NK-92 (cell line): ENCODE data around the gene DUSP14.
"Not testable (repeated sequence)": the region's sequence is repeated elsewhere in the genome, so short reads cannot be mapped to it uniquely, and the experiment has no call there.

Experiments used
- DNase-seq: peaks from one replicate; lab custom pipeline; 2025; ENCODE audit not compliant: unreplicated experiment; lab: John Stamatoyannopoulos, UW

The DUSP14 gene, protein sequence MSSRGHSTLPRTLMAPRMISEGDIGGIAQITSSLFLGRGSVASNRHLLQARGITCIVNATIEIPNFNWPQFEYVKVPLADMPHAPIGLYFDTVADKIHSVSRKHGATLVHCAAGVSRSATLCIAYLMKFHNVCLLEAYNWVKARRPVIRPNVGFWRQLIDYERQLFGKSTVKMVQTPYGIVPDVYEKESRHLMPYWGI

DNA sequence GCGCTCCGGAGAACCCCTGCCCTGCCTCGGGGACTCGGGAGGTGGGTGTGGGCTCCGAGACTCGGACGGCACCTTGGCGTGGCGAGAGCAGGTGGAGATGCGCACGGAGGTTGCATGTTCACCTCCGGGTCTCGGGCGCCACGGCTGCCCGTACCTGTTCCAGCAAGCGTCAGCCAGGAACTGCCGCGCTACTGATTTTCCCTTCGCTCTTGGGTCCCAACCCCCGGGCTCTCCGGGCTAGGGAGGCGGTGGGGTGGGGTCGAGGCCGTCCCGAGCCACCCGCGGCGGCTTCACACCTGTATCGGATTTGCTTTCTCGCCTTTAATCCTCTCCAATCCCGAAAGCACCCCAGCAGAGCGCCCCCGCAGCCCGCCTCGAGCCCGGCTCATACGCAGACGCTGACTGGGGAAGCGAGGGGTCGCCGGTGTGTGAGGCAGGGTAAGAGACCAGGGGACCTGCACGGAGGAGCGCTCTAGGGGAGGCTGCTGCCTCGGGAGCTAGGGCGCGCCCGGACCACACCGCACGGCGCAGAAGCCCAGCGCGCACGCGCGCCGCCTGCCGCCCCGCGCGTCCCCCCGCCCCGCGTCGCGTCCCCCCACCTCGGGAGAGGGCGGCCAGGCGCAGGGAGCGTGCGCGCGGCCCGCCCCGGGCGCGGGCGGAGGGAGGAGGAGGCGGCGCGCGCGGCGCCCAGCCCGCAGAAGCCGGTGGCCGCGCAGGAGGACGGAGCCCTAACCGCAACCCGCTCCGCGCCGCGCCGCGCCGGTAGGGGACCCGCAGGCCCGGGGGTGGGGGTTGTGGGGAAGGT is at the start of gene DUSP14:
TSS of gene DUSP14 (plus strand) at position 695 of the 805 bp plus-strand sequence. CDS start 22,382 bp downstream, outside the sequence.
- DNase-seq: no peak

DNA sequence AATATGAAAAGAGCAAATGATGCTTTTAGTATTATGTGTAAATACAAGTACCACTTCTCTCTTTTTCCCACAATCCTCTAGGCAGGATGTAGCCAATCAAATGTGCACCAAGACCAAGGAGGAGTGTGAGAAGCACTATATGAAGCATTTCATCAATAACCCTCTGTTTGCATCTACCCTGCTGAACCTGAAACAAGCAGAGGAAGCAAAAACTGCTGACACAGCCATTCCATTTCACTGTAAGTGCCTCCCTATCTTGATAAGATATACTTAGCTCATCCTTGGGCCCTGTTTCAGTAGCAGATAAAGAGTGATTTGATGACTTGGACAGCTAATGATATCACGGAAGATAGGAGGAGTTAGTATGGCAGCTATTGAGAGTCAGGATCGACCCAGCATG is 49.3 kb upstream of the DUSP14 start:
- no peak for DNase-seq

DNA sequence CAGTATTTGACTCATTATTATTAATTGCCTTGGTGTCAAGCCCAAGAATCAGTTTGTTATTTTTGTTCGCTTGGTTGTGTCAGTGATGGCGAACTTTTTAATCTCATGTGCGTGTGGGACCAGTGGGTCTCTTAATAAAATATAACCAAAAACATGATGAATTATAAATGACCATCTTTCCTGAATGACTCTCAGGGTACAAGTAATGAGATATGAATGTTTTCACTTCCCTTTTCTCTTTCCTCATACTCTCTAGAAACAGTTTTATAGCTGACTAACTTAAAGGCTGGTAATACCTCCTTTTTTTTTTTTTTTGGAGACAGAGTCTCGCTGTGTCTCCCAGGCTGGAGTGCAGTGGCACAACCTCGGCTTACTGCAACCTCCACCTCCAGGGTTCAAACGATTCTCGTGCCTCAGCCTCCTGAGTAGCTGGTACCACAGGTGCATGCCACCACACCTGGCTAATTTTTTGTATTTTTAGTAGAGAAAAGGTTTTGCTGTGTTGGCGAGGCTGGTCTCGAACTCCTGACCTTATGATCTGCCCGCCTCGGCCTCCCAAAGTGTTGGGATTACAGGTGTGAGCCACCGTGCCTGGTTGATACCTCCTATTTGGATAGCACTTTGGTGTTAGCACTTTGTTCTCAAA is 48.2 kb upstream of the DUSP14 start:
- not testable (repeated sequence) for DNase-seq

DNA sequence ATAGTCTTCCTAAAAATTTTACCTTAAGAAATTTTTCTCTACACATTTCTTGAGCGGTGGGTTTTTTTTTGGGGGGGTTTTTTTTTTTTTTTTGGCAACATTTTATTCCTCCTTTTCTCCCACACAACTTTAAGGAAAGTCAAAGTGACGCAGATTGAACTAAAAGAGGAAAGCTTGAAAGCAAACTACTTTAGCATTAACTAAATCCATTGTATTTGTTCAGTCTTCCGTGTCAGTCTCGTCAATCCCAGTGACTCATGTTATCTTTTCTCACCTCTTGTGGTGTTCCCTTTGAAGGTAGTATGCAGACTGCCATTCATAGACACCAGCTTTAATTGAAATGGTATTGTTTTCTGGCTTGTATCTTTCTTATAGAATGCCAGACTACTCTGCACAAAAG is 43.7 kb upstream of the DUSP14 start:
- no peak for DNase-seq

DNA sequence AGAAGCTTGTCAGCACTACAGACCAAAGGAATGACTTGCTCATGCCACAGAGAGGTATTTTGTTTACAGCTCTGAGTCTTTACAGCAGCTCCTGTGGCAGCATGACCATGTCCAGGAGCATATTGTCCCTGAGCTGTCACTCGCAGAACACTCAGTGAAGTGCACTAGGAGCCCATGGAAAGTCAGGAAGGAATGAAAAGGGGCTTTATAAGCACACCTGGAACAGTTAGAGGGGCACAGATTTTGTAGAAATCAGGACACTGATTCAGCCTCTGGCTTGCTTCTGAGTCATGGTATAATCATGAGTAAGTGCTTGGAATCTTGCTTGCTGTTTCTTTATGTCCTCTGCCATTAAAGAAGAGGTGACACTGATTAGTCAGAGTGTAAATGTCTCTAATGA is 42.0 kb upstream of the DUSP14 start:
- DNase-seq: no peak

DNA sequence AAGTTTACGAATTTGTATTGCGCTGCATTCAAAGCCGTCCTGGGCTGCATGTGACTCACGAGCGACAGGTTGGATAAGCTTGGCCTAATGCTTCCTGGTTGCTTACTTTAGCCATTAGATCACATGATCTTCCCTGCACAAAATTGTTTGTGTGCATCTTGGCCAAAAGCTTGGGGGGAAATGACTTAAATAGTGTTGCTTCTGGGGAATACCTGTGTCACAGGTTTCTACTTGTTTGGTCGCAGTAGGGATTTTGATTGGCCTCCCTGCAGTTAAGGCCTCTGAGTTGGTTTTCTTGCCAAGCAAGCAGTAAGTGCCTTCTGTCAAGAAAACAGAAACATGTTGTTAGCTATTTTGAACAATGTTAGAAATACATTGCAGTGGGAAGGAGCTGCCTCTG is 39.6 kb upstream of the DUSP14 start:
- DNase-seq: no peak

DNA sequence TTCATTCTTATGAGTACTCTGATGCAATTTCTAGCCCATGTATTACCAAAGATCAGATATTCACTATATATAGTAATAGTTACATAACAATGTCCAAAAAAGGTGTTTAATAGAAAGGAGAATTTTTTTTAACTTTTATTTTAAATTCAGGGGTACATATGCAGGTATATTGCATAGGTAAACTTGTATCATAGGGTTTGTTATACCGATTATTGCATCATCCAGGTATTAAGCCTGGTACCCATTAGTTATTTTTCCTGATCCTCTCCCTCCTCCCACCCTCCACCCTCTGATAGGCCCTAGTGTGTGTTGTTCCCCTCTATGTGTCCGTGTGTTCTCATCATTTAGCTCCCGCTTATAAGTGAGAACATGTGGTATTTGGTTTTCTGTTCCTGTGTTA is 31.9 kb upstream of the DUSP14 start:
- DNase-seq: not testable (repeated sequence)

DNA sequence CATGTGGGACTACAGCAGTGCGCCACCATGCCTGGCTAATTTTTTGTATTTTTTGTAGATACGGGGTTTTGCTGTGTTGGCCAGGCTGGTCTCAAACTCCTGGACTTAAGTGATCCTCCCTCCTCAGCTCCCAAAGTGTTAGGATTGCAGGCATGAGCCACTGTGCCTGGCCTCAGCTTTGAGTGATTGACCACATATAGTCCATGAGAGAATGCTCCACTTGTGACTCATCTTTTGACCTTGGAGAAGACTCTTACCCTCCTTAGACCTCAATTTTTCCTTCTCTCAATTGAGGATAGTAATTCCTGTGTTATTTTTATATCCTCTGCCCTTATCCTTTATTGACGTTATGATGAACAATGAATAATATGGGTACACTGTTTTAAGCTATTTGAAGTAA is 30.9 kb upstream of the DUSP14 start:
- no peak for DNase-seq

DNA sequence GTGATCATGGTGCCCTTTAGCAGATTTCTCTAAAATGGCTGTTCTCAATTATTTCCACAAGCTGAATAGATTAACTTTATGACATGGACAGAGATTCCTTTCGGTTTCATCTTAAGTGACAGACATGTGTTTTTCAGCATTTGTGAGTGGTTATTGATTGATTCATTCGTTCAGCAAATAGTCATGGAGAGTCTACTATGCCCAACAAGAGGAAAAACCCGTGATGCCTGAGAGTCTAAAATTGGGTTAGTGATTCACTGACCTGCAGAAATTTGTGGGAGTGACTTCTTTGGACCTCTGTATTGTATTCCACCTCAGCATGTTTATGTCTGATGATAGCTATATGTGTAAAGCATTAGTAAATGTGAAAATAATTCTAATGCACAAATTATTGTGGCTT is 28.0 kb upstream of the DUSP14 start:
- DNase-seq: no peak

DNA sequence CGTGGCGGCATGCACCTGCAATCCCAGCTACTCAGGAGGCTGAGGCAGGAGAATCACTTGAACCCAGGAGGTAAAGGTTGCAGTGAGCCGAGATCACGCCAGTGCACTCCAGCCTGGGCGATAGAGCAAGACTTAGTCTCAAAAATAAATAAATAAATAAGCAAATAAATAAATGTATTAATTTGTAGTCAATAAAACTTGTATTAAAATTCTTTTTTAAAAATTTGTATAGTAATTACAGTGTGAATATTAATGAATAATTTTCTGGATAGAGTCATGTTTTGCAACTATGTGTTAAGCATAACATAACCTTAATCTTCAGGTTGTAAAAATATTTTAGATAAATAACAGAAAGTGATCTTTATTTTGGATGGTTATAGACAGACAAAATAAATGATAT is 27.2 kb upstream of the DUSP14 start:
- DNase-seq: no peak

DNA sequence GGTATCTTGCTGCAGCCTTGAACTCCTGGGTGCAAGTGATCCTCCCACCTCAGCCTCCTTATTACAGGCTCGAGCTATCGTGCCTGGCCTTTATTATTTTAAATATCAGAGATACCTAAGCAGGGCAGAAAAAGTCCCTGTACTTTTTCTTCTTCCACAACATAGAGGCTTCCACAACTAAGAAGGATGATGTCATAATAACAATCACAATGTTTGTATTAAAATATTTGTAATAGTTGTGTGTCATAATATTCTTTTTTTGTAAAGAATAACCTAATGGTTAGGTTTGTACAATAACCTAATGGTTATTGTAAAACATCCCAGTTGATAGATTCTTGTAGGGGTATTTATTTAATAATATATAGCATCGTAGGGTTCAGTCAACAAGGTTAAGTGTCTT is 26.7 kb upstream of the DUSP14 start:
- no peak for DNase-seq

DNA sequence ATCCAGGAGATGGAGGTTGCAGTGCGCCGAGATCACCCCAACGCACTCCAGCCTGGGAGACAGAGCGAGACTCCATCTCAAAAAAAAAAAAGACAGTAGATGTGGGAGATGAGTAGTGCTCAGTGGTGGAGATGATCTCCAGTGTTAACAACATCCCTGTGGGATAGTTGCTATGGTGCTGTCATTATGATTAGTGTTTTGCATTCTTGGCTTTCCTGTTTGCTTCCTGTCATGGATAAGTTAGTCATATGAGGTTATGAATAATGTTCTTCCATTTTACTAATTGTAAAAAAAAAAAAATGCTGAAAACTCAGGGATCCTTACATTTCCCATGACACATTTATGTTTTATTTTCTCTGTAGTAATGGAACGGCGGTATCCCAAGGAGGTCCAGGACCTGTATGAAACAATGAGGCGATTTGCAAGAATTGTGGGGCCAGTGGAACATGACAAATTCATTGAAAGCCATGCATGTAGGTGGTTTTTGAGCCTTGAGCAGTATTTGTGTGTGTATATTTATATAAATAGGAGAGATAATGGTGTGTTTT is 24.5 kb upstream of the DUSP14 start:
- no peak for DNase-seq

DNA sequence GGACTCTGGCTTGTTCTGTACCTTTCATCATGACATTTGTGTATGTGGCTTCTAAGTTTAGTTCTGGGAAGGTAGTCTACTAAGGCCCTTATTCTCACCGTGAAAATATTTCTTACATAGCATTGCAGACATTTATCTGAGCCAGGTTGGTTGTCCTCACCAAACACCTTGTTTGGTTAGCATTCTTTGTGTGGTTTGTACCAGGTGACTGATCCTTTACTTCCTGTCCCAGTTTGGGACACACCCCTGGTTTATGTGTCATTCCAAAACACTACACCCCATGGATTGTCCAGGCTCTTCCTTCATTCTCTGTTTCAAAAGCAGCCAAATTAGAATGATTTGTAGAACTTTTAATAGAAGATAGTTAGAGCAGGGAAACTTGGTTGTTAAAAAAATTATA is 23.2 kb upstream of the DUSP14 start:
- no peak for DNase-seq

DNA sequence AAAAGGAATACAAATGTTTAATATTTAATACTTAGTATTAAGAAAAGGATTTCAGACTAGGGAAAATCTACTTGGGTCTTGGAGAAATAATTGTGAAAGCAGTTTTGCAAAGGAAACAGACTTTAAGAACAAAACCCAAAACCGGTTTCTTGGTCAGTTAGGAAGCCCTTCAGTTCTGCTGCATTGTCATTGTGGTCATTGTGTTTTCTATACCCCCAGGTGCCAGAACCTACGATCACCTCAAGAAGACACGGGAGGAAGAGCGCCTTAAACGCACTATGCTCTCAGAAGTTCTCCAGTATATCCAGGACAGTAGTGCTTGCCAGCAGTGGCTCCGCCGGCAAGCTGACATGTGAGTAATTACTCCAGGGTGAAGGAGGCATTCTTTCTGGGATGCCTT is 19.5 kb upstream of the DUSP14 start:
- no peak for DNase-seq

DNA sequence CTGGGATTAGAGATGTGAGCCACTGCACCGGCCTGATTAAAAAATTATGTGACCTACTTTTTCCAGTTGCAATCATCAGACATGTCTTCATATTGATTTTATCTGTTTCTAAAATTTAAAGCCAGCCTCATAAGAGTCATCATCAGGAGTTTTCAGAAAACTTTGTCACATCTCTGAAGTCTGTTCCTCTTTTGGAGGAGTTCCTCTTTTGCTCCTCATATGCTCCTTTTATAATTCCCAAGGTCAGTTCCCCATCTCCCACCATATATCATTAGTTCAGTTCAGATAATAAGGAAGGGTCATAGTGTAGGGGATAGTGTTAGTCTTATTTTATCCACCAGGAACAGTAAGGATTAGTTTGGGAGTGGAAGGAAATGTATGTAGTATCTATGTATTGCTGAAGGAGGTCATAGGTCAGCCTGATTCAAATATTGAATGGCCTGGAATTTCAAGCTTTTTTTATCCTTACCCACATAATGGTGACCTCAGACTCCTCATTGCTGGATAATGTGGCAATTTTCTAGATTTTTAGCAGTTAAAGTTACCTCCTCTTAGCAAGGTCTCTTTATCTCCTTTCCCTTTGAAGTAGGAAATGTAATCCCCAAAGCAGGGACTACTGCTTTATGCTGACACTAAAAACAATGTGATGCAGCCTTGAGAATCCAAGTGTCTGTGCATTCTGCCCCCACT is 13.8 kb upstream of the DUSP14 start:
- DNase-seq: no peak

DNA sequence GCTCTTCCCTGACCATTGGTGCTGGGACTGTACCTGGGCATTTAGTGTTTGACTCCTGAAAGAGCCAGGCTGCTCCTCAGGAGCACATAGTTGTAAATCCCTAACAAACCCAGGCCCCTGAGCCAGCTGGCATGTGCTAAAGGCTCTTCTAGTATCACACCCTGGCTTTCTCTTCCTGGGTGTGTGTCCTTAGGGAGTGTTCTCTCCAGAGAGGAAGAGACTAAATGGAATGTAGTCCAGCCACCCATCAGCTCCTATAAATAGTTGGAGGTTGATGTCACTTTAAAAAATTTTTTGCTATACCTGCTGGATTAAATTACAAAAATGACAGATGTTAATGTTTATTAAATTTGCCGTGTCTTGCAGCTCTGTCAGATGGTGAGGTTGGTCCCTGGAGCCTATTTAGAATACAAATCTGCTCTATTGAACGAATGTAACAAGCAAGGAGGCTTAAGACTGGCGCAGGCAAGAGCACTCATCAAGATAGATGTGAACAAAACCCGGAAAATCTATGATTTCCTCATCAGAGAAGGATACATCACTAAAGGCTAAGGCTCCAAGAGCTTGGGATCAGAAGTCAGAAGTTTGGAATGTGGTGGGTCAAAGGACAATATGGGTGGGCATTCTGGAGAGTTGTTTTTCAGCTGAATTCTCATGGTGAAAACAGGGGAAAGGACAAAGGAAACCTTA is 13.1 kb upstream of the DUSP14 start:
- DNase-seq: no peak

DNA sequence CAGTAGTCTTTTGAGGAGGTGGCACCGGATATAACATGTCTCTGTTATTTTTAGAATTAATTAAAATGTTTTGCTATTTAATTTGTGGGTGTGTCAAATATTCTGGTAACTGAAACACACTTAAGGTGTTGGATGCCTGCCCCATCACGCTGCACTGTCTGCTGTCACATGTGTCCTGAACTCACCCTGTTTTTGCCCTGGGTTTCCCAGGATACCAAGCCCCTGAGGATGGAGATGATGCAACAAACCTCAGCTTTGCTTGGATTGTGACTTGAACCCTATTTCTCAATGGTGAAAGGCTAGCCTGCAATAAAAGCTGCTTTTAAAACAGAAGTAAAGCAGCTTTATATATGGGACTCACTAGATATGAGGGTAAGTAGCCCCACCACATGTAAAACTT is 11.5 kb upstream of the DUSP14 start:
- DNase-seq: no peak

DNA sequence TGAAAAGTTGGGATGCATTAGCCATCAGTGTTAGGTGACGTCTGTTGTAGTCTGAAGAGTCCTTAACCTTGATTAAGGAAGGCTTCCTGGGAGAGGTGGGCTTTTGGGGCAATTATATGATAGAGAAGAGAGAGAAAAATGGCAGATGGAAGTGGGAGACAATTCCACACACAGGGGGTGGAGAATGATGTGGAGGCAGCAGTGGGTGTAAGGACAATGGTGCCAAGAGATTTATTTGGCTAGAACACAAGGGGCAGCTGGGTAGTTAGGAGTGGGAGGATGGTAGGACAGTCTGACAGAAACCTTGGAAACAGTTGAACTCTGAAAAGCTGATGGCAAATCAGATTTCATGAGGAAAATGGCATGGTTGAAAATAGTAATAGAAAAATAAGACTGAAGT is 10.7 kb upstream of the DUSP14 start:
- DNase-seq: no peak

DNA sequence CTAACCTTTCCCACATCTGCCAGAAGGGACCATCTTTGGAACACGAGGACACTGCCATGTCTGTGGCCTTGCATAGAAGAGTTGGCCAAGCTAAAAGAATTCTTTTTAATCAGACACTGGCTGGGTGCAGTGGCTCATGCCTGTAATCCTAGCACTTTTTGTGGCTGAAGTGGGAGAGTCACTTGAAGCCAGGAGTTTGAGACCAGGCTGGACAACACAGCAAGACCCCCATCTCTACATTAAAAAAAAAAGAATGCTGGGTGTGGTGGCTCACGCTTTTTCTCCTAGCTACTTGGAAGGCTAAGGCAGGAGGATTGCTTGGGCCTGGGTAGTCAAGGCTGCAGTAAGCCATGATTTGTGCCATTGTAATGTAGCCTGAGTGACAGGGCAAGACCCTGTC is 9.3 kb upstream of the DUSP14 start:
- DNase-seq: no peak

DNA sequence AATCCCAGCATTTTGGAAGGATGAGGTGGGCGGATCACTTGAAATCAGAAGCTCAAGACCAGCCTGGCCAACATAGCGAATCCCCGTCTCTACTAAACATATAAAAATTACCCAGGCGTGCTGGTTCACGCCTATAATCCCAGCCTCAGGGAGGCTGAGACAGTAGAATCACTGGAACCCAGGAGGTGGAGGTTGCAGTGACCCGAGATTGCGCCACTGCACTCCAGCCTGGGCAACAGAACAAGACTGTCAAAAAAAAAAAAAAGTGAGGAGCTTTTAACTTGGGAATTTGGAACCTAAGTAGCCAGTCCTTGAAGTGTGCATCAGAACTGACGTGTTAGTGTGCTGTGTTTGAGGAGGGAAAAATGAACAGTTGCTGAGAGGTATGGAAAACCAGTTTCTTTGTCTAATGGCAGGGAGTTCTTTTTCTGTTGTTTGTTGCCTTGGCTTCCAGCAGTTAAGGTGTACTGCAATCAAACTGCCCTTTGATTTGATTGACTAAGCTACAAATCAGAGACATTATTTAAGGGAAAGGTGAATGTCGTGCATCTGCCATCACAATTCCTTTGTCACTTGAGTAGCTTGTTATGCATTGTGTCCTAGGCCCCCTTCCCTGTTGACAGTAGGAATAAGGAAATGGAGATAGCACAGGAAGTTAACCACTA is 8.6 kb upstream of the DUSP14 start:
- no peak for DNase-seq
